Mesenteric fat pad (tissue), 1 donor: Measurements from ENCODE around the gene HMX2. TPM values are rescaled to one million over a fixed set of nuclear protein-coding genes. Genes with fewer than 3 reads are reported as not detected.

Experiments
- DNase-seq: peaks from one replicate; pipeline ENCODE4 v3.0.0-alpha.2; 2020; ENCODE audit warnings: low spot score
- long read RNA-seq: library from polyadenylated mRNA; unstranded; transcript quantifications from one replicate; pipeline ENCODE4 v2.0.0, GENCODE V29; 2020
- total RNA-seq: library from RNA; stranded (reverse); fragmentation: NEBNext Ultra II Directional; extraction: Animal tissue kit (Norgen Biotek cat#: 25700); gene quantifications from one replicate; pipeline ENCODE4 v1.2.1, GENCODE V29; 2021
- donor health status: DM: yes; HTN: yes; CAD: no.

Gene HMX2
- not detected for total RNA-seq
- long read RNA-seq = 0 reads

- DNase-seq = no peak
Measured at GRCh38 chr10:123147635-123148413, at the start of gene HMX2. HMX2 (plus strand) TSS chr10:123148136; CDS start chr10:123148379, 243 bp downstream.

- DNase-seq = no peak
Measured at GRCh38 chr10:123100030-123100762, 47.7 kb upstream of the HMX2 start.

GRCh38 chr10:123101872-123102271 lies 46.1 kb upstream of the HMX2 start:
- DNase-seq = no peak

GRCh38 chr10:123102673-123103072 lies 45.3 kb upstream of the HMX2 start:
- no peak for DNase-seq

- no peak for DNase-seq
Measured at GRCh38 chr10:123103944-123104343, 44.0 kb upstream of the HMX2 start.

- no peak for DNase-seq
Measured at GRCh38 chr10:123109466-123109865, 38.5 kb upstream of the HMX2 start.

GRCh38 chr10:123117644-123118417 lies 30.1 kb upstream of the HMX2 start:
- no peak for DNase-seq

- DNase-seq = no peak
Measured at GRCh38 chr10:123119081-123119480, 28.9 kb upstream of the HMX2 start.

- no peak for DNase-seq
Measured at GRCh38 chr10:123126246-123126645, 21.7 kb upstream of the HMX2 start.

- DNase-seq = no peak
Measured at GRCh38 chr10:123129618-123130271, 18.2 kb upstream of the HMX2 start.

GRCh38 chr10:123132576-123133477 lies 15.1 kb upstream of the HMX2 start:
- no peak for DNase-seq

- no peak for DNase-seq
Measured at GRCh38 chr10:123133541-123134342, 14.2 kb upstream of the HMX2 start.

GRCh38 chr10:123134343-123134914 lies 13.5 kb upstream of the HMX2 start:
- no peak for DNase-seq

- DNase-seq = no peak
Measured at GRCh38 chr10:123134915-123135414, 13.0 kb upstream of the HMX2 start.

GRCh38 chr10:123135415-123136141 lies 12.4 kb upstream of the HMX2 start, which contains the start of gene HMX3:
HMX3 (plus strand) TSS chr10:123135970; CDS start chr10:123136051, 81 bp downstream.
- DNase-seq = no peak

- no peak for DNase-seq
Measured at GRCh38 chr10:123136221-123136805, 11.6 kb upstream of the HMX2 start.

- no peak for DNase-seq
Measured at GRCh38 chr10:123136806-123137642, 10.9 kb upstream of the HMX2 start.
